ENCODE results near the gene INIP. TPM values are rescaled to one million over a fixed set of nuclear protein-coding genes. Genes with fewer than 3 reads are reported as not detected.

INIP gene
- total RNA-seq, 4 donors from 2014 or later = 9.6 to 22.9 (median 16.2) TPM

DNA sequence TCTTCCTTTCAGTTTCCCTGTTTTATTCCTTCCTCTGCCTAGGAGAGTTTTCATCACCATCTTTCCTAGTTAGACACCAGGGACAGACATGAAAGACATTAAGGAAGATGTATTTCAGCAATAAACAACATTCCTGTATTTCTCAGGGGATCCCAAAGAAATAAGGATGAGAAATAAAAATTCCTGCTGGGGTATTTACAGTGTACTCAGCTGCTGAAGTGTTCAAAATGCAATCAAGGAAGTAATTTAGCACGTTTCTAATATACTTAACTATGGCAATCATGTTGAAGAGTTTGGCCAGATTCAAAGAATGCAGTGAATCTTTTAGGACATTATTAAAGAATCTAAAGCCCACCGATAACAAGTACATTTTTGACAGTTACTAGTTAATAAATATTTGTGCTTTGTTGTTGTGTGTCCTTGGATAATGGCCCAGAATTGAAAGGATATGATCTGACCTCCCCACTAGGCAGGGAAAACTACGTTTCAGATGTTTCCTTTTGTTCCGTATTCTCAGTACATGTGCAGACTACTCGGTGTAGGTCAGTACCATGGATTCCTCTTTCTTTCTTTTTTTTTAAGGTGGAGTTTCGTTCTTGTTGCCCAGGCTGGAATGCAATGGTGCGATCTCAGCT, 46.8 kb downstream of the INIP start:
- Histone ChIP-seq H3K4me1 (no peaks in the 10 kb centered on the region), H3K27me3 (no peaks in the 10 kb centered on the region), H3K9me3 (no peaks in the 10 kb centered on the region), H3K27ac (no peak overlapping the region), H3K36me3 (no peaks in the 10 kb centered on the region), H3K4me3 (no peak overlapping the region)
- no peak for DNase-seq
- intact Hi-C loops (cut with DNase I; ENCODE audit: low total_unique reads) (no loop called here), in situ Hi-C loops (cut with MboI; ENCODE audit: low pct_ligation_motif_present in 1 of 4, low pct_unique_long_range_greater_than_20kb in 1 of 4, low sequenced_read_pairs in 3 of 4) (no loop called here)
- 61 to 76% methylated on average over 5 to 7 of the region's 7 CpGs for WGBS, 2 donors (ENCODE audit: low coverage in 1 of 2)
- TF ChIP-seq POLR2AphosphoS5 (IDR thresholded peaks at IDR 0.05) (no peak), POLR2A (IDR thresholded peaks at IDR 0.05) (no peak), EP300 (IDR thresholded peaks at IDR 0.05; ENCODE audit: low read depth) (no peak)
- TF ChIP-seq, protein P1, sequence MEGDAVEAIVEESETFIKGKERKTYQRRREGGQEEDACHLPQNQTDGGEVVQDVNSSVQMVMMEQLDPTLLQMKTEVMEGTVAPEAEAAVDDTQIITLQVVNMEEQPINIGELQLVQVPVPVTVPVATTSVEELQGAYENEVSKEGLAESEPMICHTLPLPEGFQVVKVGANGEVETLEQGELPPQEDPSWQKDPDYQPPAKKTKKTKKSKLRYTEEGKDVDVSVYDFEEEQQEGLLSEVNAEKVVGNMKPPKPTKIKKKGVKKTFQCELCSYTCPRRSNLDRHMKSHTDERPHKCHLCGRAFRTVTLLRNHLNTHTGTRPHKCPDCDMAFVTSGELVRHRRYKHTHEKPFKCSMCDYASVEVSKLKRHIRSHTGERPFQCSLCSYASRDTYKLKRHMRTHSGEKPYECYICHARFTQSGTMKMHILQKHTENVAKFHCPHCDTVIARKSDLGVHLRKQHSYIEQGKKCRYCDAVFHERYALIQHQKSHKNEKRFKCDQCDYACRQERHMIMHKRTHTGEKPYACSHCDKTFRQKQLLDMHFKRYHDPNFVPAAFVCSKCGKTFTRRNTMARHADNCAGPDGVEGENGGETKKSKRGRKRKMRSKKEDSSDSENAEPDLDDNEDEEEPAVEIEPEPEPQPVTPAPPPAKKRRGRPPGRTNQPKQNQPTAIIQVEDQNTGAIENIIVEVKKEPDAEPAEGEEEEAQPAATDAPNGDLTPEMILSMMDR (IDR thresholded peaks at IDR 0.05) = no peak

DNA sequence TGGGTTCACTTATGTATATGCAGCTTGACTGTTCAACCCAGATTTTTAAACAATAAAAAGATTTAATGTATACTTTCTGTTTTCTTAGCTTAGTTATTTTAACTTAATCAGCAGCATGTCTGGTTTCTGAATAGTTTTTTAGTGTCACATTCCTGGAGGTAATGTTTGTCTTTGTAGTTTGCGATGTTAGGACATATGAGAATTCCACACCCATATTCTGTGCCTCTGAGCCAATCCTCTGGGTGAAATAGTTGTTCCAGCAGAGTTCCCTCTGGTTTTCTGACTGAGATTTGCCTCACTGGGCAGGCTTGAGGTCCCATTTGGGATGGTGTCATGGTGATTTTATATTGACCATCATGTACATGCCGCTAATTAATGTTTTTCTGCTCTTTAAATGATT, 48.6 kb downstream of the INIP start:
- no peaks in the 10 kb centered on the region for H3K27me3 ChIP-seq
- H3K4me1 ChIP-seq = no peaks in the 10 kb centered on the region
- 89 to 91% methylated on average over 2 of the region's 2 CpGs for WGBS, 2 donors (ENCODE audit: low coverage in 1 of 2)
- in situ Hi-C loops (cut with MboI; ENCODE audit: low pct_ligation_motif_present in 1 of 4, low pct_unique_long_range_greater_than_20kb in 1 of 4, low sequenced_read_pairs in 3 of 4) (no loop called here), intact Hi-C loops (cut with DNase I; ENCODE audit: low total_unique reads) (no loop called here)
- no peak for DNase-seq
- H3K36me3 ChIP-seq = no peaks in the 10 kb centered on the region
- no peak overlapping the region for H3K27ac ChIP-seq
- H3K4me3 ChIP-seq = no peak overlapping the region
- TF ChIP-seq, protein P1 (IDR thresholded peaks at IDR 0.05) = no peak
- TF ChIP-seq POLR2A (IDR thresholded peaks at IDR 0.05) = no peak
- TF ChIP-seq POLR2AphosphoS5 (IDR thresholded peaks at IDR 0.05) = no peak
- TF ChIP-seq EP300 (IDR thresholded peaks at IDR 0.05; ENCODE audit: low read depth) = no peak
- no peaks in the 10 kb centered on the region for H3K9me3 ChIP-seq

DNA sequence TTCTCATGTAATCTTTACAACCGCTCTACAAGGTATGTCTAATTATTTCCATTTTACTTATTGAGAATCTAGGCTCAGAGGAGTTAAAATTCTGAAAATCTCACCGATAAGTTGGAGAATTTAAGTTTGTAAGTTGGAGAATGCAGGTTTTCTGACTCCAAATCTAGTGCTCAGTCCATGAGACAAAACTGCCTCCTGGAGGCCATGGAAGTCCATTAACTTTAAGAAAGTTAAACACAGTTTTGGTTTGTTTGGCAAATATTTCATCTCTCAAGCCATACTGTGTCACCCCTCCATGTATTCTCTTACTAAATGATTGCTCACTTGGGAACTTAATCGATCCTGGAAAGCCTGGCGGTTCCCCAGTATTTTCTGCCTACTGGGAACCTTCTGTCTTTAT, 52.6 kb downstream of the INIP start:
- DNase-seq = no peak

DNA sequence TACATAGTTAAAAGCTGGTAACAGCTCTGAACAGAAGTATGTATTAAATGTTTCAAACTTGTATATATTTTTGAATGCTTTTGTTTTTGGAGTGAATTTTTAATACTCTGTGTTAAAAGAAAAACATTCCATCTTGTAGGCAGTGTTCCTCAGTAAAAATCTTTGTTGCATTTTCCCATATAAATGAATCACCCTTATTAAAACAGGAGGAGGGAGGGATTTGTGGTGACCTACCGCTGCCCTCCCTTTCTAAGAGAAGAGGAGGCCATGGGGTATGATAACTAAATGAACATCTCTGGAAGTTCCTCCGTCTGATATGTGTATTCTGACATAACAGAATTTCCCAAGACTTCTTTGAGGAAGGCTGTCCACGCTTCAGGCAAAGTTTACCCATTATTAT, 53.4 kb downstream of the INIP start:
- Histone ChIP-seq H3K4me3 (no peak overlapping the region), H3K9me3 (no peaks in the 10 kb centered on the region), H3K27ac (no peak overlapping the region), H3K4me1 (no peaks in the 10 kb centered on the region), H3K36me3 (no peaks in the 10 kb centered on the region), H3K27me3 (no peaks in the 10 kb centered on the region)
- no peak for DNase-seq
- TF ChIP-seq EP300 (IDR thresholded peaks at IDR 0.05; ENCODE audit: low read depth) = no peak
- intact Hi-C loops (cut with DNase I; ENCODE audit: low total_unique reads) = no loop called here
- in situ Hi-C loops (cut with MboI; ENCODE audit: low pct_ligation_motif_present in 1 of 4, low pct_unique_long_range_greater_than_20kb in 1 of 4, low sequenced_read_pairs in 3 of 4) = no loop called here
- WGBS, 2 donors (ENCODE audit: low coverage in 1 of 2) = 89 to 93% methylated on average over 2 to 3 of the region's 3 CpGs

More for the DNA sequence above, 52.6 kb downstream of the INIP start:
- no peaks in the 10 kb centered on the region for H3K27me3 ChIP-seq
- TF ChIP-seq EP300 (IDR thresholded peaks at IDR 0.05; ENCODE audit: low read depth) = no peak
- TF ChIP-seq POLR2A (IDR thresholded peaks at IDR 0.05) = no peak
- TF ChIP-seq, protein P1 (IDR thresholded peaks at IDR 0.05) = no peak
- no peaks in the 10 kb centered on the region for H3K4me1 ChIP-seq
- H3K9me3 ChIP-seq = no peaks in the 10 kb centered on the region
- no peak overlapping the region for H3K4me3 ChIP-seq
- in situ Hi-C loops (cut with MboI; ENCODE audit: low pct_ligation_motif_present in 1 of 4, low pct_unique_long_range_greater_than_20kb in 1 of 4, low sequenced_read_pairs in 3 of 4) (no loop called here), intact Hi-C loops (cut with DNase I; ENCODE audit: low total_unique reads) (no loop called here)
- WGBS, 2 donors (ENCODE audit: low coverage in 1 of 2) = 82% methylated on average over 4 of the region's 4 CpGs
- H3K36me3 ChIP-seq = no peaks in the 10 kb centered on the region
- H3K27ac ChIP-seq = no peak overlapping the region

DNA sequence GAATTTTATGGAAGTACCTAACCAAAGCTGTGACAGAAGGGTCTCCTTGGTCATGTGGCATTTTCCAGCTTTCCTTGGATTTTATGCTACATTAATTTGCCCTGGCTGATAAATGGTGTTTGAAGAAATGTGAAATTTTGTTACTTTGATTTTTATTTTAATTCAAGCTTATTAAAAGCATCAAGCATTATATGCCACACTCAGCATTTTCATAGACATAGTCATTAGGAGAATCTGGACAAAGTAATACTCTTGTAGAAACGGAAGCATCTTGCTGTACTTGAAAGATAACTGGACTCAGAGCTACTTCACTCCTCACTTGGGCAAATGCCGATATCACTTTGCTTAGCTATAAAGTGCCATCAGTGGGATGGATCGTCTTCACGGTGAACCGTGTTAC, 54.2 kb downstream of the INIP start:
- intact Hi-C loops (cut with DNase I; ENCODE audit: low total_unique reads) (no loop called here), in situ Hi-C loops (cut with MboI; ENCODE audit: low pct_ligation_motif_present in 1 of 4, low pct_unique_long_range_greater_than_20kb in 1 of 4, low sequenced_read_pairs in 3 of 4) (no loop called here)
- Histone ChIP-seq H3K27me3 (no peaks in the 10 kb centered on the region), H3K4me1 (no peaks in the 10 kb centered on the region), H3K36me3 (no peaks in the 10 kb centered on the region), H3K4me3 (no peak overlapping the region), H3K27ac (no peak overlapping the region), H3K9me3 (no peaks in the 10 kb centered on the region)
- DNase-seq = no peak
- TF ChIP-seq POLR2A (IDR thresholded peaks at IDR 0.05) (no peak), POLR2AphosphoS5 (IDR thresholded peaks at IDR 0.05) (no peak), EP300 (IDR thresholded peaks at IDR 0.05; ENCODE audit: low read depth) (no peak)
- TF ChIP-seq, protein P1 (IDR thresholded peaks at IDR 0.05) = no peak
- WGBS, 2 donors (ENCODE audit: low coverage in 1 of 2) = 92% methylated on average over 2 to 5 of the region's 5 CpGs
